ENCODE data around the gene C3orf38. TPM values are rescaled to one million over a fixed set of nuclear protein-coding genes. Genes with fewer than 3 reads are reported as not detected.

C3orf38 gene
- total RNA-seq, 1 experiment from 2014 or later = 12.5 TPM

Other genes with a start within 250 kb of the C3orf38 start
- 1.8 and 16.3 TPM in 2 replicates for gene CGGBP1, start 91.0 kb upstream of the C3orf38 start, total RNA-seq (2014; rRNA removed; shearing (Covaris generic); ENCODE audit: low replicate concordance)
- 2.7 and 7.6 TPM in 2 replicates for gene ZNF654, start 90.7 kb upstream of the C3orf38 start, total RNA-seq (2014; rRNA removed; shearing (Covaris generic); ENCODE audit: low replicate concordance)